SK-N-DZ (cell line): Measurements from ENCODE around the gene HDAC1.
"Not testable (repeated sequence)": the region's sequence is repeated elsewhere in the genome, so short reads cannot be mapped to it uniquely, and the experiment has no call there.

ENCODE experiments used
- DNase-seq: peaks from one replicate; pipeline ENCODE4 v3.0.0-alpha.2; 2015; ENCODE audit warnings: low spot score

HDAC1 gene

DNA sequence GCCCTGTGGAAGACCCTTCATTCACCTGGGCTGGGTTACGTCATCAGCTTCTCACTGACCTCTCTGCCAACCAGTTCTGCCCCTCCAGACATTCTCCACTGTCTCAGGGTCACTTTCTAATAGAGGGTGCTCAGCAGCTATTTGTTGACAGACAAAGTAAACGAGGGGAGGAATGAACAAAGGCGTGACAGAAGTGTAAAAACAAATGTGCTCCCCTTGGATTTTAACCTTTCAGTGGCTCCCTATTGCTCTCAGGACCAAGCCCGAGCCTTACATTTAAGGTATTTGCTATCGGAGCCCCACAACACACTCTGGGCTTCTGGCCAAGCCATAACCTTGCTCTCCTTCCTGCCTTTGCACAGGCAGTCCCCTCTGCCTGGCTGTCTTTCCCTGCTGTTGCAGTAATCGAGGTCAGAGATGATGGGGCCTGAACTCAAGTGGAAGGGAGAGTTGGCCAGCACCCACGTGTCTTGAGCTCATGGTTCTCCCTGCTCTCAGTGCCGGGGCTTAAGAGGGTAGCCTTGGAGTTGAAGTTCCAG lies 53.5 kb downstream of the HDAC1 start:
- DNase-seq, result no peak

DNA sequence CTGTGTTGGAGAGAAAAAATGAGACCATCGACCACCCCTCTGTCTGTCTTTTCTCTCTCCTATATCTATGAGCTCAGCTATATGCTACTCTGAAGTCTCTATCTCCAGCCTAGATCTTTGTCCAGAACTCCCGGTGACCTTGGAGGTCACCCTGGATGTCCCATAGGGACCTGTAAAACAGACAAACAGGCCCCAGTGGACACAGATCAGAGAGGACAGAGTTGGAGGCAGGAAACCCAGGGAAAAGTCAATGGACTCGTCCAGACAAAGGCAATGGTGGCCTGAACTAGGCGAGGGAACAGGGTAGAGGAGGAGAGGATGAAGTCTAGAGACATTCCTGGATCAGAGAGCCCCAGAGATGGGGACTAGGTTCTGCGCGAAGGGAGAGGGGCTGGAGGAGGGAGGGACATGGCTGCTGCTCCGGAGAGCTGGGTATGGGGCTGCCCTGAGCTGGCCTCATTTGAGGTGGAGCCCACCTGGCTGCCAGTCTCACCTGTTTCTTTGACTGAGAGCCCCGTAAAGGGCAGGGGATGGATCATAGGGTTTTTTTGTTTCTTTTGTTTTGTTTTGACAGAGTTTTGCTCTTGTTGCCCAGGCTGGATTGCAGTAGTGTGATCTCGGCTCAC lies 54.8 kb downstream of the HDAC1 start:
- DNase-seq, result no peak

DNA sequence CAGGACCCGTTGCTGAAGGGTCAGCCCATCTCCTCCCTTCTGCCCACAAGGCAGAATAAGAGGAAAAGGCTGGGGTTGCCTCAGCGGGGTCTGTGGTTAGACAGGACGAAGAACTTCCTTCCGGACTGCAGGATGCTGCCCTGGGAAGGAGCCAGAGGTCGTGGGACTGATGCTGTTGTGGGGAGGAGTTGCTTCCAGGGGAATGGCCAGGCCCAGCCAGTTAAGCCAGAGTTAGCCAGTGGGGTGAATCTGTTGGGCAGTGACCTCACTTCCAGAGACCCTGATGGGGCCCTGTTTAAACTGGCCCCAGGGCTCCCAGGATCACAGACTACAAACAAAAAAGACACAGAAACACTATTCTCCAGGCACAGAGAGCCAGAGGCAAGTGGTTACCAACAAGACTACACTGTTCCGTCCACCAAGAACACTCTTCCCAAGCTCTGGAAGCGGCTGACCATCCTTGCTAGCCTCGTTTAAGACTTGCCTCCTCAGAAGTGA lies 57.4 kb downstream of the HDAC1 start:
- DNase-seq, result no peak

DNA sequence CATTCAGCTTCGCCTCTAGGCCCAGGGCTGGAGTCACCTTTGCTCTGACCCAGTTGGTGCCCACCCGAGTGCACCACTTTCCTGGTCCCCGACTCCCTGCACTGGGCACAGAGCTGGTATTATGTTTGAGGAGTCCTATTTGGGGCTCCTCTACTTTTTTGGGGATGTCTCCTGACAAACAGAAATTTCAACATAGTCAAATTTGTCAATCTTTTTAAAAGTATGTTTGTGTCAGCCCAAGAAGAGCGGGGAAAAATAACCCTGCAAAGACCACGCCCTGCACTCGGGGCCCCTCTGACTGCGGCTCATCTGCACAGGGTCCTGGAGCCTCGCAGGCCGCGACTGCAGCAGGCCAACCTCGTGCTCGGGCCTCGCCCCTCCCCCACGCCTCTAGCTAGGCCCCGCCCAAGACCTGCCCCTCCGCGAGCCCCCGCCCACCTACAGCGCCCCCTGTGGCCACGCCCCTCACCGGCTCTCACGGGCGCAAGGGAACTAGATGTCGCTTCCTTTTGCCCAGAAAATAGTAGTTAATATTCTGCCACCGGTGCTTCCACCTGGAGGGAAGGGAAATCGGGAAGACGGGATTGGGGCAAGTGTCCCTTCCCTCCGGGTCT lies 59.0 kb downstream of the HDAC1 start:
- DNase-seq, result no peak

DNA sequence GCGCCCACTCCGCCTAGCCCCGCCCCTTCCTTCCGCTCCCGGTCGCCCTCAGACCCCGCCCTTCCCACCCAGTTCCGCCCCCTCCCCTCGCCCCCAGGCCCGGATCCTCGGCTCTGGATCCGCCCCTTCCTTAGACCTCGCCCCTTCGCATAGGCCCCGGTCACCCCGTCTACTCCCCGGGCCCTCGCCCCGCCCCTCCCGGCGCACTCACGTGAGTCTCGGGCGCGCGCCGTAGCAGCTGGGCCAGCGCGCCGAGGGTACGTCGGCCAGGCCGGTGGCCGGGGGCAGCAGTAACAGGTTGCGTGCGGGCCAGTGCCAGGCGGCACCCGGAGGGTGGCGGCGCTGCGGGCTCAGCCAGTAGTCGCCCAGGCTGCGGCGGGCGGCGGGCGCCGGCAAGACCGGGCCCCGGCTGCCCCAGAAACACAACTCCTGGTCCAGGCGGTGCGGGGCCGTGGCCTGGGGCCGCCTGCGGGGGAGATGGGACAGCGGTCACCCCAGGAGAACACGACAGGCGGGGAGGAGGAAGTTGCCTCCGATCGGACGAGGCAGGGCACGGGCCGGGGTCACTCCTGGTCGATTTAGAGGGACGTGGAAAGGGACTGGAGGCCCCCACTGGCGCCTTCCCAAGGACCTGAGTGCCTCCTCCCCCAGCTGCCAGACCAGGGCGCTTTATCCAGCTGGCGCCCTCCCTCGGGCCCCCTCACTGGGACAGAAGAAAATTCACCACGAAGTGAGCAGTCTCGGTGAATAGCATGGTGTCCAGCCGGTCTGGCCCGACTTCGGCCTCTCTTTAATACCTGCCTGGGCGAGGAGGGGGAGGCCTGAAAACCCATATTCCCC lies 59.7 kb downstream of the HDAC1 start:
- DNase-seq, result peak; percentile 91

DNA sequence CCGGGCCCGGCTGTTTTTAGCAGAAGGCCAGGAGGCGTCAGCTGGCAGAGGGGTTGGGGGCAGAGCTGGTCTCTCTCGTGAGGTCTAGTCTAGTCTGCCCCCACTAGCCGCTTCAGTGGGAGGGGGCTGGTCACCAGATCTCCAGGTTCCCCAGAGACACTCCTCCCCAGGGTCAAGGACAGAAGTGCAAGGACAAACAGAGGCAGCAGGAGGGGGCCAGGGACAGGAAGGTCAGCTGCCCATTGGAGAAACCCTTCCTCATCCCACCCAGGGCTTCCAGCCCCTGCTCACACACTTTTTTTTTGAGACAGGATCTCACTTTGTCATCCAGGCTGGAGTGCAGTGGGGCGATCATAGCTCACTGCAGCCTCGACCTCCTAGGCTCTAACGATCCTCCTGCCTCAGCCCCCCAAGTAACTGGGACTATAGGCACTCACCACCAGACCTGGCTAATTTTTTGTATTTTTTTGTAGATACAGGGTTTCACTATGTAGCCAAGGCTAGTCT lies 60.4 kb downstream of the HDAC1 start:
- no peak for DNase-seq

DNA sequence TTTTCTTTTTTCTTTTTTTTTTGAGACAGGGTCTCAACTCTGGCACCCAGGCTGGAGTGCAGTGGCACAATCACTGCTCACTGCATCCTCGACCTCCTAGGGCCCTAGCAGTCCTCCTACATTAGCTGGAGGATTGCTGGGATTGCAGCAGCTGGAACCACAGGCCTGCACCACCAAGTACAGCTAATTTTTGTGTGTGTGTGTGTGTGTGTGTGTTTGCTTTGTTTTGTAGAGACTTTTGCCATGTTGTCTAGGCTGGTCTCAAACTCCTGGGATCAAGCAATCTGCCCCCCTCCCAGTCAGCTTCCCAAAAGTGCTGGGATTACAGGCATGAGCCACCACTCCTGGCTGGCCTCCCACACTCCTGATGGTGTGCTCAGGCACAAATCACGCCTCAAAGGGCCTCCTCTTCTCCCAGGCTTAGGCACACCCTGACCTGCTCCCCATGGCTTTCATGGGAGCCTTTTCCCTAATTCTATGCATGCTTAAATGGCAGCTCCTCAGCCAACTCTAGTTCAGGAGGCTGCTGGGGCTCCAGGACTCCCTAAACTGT lies 61.0 kb downstream of the HDAC1 start:
- no peak for DNase-seq

DNA sequence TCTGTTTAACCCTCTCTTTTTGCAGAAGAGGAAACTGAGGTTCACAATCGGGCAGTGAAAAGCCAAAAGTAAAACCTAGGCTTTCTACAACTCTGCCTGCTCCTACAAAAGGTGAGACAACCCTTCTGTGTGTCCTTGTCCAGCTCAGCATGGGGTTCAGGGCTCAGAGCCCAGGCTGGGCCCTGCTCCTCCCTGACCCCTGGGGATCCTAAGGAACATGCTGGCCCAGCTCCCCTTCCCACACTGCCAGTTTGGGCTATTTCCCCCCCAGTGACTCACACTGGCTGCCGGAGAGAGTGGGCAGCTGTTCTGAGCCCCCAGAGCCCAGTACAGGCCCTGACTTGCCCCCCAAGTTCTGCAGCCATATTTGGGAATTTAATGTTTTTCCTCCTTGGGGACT lies 61.5 kb downstream of the HDAC1 start:
- DNase-seq, result no peak

DNA sequence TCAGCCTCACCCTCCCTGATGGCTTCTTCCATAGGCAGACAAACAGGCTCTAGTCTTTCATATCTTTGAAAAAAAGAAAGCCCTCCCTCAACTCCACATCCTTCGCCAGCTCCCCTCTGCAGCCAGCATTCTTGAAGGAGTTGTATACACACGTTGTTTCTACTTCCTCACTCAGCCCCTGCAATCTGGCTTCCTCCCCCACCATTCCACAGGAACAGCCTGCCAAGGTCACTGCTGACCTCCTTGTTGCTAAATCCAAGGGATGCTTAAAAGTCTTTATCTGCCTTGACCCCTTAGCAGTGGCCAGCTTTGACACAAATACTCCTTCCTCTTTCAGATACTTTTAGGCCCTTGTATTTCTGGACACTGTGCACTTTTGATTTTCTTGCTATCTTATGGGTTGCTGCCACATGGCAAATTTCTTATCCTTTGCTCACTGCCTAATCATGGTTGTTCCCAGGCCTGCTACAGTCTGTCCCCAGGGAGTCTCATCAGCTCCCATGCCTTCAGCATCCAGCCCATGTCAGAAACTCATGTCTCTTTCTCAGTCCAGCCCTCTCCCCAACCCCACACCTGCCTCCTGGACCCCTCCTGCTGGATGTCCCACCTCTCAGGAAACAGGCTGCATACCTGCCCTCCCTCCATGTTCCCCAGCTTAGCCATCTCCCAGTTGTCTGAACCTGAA lies 62.1 kb downstream of the HDAC1 start:
- no peak for DNase-seq

DNA sequence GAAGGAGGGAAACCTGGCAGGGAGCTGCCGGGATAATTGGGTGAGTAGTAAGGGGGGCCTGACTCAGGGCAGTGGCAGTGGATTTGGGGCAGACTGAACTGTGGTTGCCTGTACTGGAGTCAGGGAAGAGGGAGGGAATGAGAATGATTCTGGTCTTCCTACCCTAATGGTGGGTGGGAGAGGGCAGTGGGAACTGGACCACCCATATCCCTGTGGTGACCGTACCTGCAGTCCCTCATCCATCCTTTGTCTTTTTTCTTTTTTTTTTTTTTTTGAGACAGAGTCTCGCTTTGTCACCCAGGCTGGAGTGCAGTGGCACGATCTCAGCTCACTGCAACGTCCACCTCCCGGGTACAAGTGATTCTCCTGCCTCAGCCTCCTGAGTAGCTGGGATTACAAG lies 63.9 kb downstream of the HDAC1 start:
- DNase-seq, result not testable (repeated sequence)

DNA sequence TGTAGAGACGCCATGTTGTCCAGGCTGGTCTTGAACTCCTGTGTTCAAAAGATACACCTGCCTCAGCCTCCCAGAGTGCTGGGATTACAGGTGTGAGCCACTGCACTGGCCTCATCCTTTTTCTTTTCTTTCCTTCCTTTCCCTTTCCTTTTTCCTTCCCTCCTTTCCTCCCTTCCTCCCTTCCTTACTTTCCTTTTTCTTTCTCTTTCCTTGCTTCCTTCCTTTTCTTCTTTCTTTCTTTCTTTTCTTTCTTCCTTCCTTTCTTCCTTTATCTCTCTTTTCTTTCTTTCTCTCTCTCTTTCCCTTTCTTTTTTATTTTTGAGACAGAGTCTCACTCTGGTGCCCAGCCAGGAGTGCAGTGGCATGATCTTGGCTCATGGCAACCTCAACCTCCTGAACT lies 64.6 kb downstream of the HDAC1 start:
- DNase-seq, result no peak

DNA sequence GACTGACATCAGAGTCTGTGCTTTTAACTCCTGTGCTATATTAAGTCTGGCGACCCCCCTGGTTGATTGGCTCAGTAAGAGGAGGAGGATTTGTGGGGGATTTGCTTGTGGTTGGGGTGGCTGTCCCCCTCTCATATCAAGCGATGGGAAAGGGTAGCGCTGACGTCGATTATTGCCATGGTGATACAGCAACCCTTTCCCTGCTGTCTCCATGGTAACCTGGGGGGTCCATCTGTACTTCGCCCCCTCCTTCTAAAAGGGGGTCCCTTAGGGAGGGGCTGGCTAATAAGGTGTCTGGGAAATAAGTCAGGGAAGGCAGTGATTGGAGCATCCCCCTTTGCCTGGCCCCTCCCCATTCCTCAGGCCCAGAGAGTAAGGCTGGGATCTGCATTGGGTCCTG lies 65.7 kb downstream of the HDAC1 start:
- no peak for DNase-seq

DNA sequence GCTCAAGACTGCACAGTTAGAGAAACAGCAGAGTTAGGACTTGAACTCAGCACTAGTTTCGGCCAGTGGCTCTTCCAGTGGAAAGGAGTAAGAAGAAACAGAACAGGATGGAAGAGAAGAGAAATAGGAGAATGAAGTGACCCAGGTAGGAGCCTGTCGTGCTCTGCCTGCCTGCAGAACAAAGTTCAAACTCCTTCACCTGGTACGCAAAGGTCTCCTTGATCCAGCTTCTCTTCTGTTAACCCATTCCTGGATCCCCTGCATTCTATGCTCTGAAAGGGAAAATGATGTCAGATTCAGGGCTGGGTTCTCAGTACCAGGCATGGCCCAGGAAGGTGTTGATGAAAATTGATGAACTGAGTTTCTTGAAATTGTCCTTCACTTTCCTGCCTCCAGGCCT lies 66.6 kb downstream of the HDAC1 start:
- DNase-seq, result no peak

DNA sequence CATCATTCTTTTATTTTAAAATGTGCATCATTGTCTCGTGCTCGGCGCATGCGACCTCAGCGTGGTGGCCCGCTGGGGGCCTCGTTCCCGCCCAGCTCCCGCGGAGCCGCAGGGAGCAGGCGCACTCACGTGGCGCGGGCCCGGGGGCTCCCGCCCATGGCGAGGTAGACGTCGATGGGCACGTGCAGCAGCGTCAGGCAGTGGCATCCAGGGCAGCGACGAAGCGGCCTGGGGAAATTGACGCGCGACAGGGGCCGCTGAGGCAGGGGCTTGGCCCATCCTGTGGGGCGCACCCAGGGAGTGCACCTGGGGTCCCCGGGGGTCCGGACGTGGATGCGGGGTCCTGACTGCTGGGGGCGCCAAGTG lies 69.4 kb downstream of the HDAC1 start:
- DNase-seq, result no peak

DNA sequence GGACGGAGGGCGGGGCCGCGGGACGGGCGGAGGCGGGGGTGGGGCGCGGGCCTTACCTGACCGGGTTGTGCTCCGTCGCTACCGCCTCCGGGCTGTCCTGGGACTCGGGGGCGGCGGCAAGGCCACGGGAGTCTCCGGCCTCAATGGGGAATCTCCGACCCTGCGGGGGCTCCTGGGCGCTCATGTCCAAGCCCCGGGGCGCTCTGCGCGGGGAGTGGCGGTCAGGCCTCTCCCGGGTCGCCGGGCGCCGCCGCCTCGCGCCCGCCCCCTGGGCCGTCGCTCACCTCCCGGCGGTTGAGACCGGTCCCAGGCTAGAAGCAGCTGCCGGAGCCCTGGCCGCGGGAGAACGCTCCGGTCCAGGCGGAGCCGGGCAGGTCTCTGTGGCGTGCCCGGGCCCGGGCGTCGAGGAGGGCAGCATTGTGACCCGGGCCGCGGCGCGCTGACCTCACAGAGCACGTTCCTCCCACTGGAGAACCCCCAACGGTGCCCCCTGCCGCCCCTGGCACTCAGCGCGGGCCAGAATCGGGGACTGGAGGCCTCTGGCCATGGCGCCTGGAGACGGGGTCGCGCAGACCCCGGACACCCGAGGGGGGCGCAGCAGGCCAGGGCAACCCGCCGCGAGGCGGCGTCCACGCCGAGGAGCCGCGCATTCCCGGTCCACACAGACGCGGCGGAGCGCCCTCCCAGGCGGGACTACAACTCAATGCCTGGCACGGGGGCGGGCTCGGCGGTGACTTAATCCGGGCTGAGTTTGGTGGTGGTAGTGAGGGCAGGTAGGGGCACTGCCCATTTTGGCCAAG lies 70.0 kb downstream of the HDAC1 start:
- no peak for DNase-seq

DNA sequence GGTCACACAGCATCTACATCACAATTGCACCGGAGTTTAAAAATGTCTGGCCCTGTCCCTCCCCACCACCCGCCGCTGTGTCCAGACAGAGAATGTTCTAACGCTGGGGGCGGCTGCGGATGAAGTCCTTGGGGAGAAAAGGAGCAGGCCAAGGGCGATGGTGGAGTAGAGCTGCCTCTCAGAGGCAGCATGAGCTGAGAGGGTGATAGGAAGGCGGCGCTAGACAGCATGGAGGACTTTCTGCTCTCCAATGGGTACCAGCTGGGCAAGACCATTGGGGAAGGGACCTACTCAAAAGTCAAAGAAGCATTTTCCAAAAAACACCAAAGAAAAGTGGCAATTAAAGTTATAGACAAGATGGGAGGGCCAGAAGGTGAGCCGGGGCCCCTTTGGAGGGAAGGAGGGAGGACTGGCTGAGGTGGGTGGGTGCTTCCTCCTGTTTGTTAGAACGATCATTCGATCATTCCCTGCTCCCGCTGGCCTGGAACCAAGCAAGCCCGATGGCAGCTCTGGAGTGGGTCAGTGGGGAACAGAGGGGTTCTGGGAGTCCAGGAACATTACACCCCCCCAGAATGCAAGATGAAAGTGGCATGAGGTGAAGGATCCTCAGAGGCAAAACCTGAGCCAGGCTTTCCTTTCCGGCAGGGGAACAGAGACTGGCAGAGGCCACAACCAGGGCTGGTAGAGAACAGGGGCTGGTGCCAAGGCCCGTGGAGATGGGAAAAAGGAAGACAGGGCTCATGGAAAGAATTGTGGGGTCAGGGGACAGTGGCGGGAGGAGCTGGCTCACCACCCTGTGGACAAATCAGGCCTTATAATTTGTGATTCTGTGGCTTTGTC lies 70.8 kb downstream of the HDAC1 start, which contains the start of the genes FAM229A and TSSK3:
Gene FAM229A, minus strand, starts transcription at position 12 of the 840 bp plus-strand sequence. CDS start 394 bp downstream, outside the sequence.
Gene TSSK3, plus strand, starts transcription at position 66 of the 840 bp plus-strand sequence. Its CDS starts 163 bp downstream, at position 229.
- DNase-seq, result no peak

DNA sequence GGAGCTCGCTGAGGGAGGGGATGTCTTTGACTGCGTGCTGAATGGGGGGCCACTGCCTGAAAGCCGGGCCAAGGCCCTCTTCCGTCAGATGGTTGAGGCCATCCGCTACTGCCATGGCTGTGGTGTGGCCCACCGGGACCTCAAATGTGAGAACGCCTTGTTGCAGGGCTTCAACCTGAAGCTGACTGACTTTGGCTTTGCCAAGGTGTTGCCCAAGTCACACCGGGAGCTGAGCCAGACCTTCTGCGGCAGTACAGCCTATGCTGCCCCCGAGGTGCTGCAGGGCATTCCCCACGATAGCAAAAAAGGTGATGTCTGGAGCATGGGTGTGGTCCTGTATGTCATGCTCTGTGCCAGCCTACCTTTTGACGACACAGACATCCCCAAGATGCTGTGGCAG lies 71.8 kb downstream of the HDAC1 start:
- DNase-seq, result no peak

DNA sequence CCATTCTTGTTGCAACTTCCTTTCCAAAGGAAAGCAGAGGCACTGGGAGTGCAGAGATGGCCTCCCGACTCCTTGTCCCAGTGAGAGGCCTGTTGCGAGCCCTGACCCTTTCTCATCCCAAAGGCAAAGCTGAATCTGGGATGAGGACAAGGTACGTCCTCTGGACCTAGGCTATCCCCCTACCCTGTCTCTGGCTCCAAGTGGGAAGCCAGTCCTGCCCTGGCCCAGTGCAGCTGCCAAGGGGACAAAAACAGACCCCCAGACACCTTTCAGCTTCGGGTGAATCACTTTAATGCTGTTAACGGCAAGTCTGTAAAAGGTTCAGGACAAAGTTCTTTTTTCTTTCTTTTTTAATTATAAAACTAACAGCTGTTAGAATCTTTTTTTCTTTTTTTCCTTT lies 73.0 kb downstream of the HDAC1 start:
- DNase-seq, result no peak

DNA sequence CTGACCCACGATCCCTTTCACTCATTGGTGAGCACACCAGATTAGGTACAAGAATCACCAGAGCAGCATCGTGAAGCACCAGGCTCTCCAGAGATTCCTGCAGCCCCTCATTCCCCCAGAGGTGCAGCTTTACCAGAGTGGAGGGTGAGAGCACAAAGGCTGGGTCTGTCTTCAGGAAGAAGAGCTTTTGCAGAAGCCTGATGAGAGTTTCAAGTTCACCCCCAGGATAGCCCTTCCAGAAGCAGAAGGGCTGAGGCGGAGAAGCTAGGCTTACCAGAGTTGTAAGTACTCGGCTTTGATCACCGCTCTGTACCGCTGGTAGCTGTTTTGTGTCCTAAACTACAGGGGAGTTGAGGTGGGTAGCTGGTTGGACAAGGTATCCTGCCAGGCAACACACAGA lies 73.6 kb downstream of the HDAC1 start:
- no peak for DNase-seq
